GM19455 (cell line): ENCODE results near the gene PRR30.
"Not testable (repeated sequence)": the region's sequence is repeated elsewhere in the genome, so short reads cannot be mapped to it uniquely, and the experiment has no call there.

ENCODE experiments used
- ATAC-seq: cut with Tn5 transposase; IDR thresholded peaks from one replicate; pipeline ENCODE4 v1.9.1; 2021; ENCODE audit not compliant: unreplicated experiment

PRR30 gene

DNA sequence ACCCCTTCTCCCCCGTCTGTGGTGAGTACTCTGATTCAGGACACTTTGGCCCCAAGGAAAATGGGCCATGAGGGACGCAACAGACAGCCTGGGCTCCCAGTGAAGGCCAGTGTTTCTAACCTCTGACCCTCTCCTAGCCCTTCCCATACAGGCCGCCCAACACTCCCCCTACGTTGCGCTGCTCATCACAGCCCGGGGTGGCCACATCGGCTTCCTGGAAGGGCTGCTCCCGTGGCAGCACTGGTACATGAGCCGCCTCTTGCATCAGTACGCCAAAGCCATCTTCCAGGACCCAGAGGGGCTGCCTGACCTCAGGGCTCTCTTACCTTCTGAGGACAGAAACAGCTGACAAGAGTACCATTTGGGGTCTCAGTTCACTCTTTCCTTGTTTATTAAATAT, 8.8 kb downstream of the PRR30 start:
- ATAC-seq, result no peak

GRCh38 chr2:27128668-27129571, 10.3 kb downstream of the PRR30 start:
- no peak for ATAC-seq

- no peak for ATAC-seq
Observed at GRCh38 chr2:27127883-27128667, 11.1 kb downstream of the PRR30 start.

DNA sequence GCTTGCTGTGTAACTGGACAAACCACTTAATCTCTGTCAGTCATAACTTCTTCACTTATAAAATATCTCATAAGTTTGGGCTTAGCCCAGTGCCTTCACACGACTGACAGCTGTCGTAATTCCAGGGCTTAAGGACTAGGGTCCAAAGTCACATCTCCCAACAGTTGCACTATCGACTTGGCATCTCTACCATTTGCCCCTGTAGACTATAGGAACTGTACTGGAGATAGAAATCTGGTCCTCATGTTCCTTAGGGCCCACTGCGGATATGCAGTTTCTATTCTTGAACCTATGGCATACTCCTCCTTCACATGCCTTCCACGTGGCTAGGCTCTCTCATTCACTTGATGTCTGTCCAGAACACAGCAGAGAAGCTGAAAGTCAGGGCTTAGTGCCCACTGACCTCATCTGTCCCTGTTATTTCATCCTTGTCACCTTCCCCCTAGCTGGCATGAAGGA, 12.9 kb downstream of the PRR30 start:
- no peak for ATAC-seq

DNA sequence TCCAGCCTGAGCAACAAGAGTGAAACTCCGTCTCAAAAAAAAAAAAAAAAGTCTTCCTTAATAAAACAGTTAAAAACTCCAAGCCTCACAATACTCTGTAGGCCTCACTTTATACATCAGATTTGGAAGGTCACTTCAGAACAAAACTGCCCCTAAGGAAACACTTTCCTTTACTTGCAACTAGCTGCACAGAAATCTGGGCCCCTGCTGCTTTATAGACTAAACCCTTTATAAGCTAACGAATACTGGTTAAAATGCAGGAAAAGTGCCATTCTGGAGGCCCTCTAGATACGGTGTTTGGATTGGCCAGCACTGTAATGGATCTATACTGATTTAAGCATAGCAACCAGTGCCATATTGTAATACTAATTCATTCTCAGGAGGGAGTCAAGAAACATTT, 14.1 kb downstream of the PRR30 start:
- no peak for ATAC-seq

- no peak for ATAC-seq
Observed at GRCh38 chr2:27123302-27124150, 15.7 kb downstream of the PRR30 start, which contains the start of gene ABHD1. Gene ABHD1 (plus strand): TSS chr2:27123815. CDS start chr2:27123949, 134 bp downstream.

DNA sequence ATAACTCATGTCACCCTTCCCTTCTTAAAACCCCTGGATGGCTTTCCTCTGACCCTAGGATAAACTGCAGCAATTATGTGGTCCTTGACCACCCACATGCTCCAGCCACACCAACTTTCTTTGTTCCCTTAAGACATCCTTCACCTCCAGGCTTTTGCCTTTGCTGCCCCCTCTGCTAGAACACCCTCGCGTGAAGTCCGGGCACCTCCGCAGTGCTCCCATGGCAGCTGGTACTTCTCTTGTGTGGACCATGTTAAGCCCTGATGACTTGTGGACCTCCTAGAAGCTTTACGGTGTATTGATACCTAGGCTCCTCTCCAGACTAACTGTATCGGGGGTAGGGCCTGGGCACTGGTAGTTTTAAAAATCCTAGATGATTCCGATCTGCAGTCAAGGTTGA, 16.4 kb downstream of the PRR30 start:
- no peak for ATAC-seq

- ATAC-seq, result no peak
Observed at GRCh38 chr2:27121906-27122305, 17.3 kb downstream of the PRR30 start.

- ATAC-seq, result not testable (repeated sequence)
Observed at GRCh38 chr2:27119330-27119670, 19.9 kb downstream of the PRR30 start.

GRCh38 chr2:27118525-27119329, 20.5 kb downstream of the PRR30 start, which contains the start of gene CGREF1:
Gene CGREF1 (minus strand): TSS chr2:27119128. CDS start chr2:27104366, 14,762 bp downstream.
- no peak for ATAC-seq

GRCh38 chr2:27117995-27118524, 21.1 kb downstream of the PRR30 start:
- no peak for ATAC-seq

- no peak for ATAC-seq
Observed at GRCh38 chr2:27115519-27115918, 23.7 kb downstream of the PRR30 start.

GRCh38 chr2:27111392-27112078, 27.7 kb downstream of the PRR30 start:
- ATAC-seq, result not testable (repeated sequence)

DNA sequence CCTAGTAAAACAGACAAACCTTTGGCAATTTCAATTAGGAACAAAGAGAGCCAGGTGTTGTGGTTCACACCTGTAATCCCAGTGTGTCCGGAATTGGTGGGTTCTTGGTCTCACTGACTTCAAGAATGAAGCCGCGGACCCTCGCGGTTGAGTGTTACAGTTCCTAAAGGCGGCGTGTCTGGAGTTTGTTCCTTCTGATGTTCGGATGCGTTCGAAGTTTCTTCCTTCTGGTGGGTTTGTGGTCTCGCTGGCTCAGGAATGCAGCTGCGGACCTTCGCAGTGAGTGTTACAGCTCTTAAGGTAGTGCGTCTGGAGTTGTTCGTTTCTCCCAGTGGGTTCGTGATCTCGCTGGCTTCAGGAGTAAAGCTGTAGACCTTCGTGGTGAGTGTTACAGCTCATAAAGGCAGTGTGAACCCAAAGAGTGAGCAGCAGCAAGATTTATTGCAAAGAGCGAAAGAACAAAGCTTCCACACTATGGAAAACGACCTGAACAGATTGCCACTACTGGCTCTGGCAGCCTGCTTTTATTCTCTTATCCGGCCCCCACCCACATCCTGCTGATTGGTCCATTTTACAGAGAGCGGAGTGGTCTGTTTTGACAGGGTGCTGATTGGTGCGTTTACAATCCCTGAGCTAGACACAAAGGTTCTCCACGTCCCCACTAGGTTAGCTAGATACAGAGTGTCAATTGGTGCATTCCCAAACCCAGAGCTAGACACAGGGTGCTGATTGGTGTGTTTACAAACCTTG, 28.4 kb downstream of the PRR30 start:
- ATAC-seq, result not testable (repeated sequence)

- ATAC-seq, result no peak
Observed at GRCh38 chr2:27109083-27109482, 30.1 kb downstream of the PRR30 start.

GRCh38 chr2:27108221-27108620, 31.0 kb downstream of the PRR30 start:
- no peak for ATAC-seq

GRCh38 chr2:27105981-27106380, 33.2 kb downstream of the PRR30 start:
- no peak for ATAC-seq

DNA sequence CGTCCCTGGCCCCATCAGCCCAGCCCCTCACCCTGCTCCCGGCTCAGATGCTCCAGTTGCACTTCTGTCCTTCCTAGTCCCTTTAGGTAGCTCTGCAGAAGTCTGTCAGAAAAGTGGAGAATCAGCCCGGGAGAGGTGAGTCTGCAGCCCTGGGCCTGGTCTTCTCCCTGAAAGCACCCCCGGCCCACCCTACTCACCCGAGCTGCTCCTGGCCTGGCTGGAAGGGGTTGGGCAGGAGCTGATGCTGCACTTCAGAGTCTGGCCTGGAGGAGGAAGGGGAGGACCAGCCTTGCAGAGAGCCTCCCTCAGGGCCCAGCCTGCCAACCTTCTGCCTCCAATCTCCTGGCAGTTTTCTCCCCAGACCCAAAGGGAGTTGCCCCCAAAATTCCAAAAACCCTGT, 36.9 kb downstream of the PRR30 start:
- no peak for ATAC-seq

DNA sequence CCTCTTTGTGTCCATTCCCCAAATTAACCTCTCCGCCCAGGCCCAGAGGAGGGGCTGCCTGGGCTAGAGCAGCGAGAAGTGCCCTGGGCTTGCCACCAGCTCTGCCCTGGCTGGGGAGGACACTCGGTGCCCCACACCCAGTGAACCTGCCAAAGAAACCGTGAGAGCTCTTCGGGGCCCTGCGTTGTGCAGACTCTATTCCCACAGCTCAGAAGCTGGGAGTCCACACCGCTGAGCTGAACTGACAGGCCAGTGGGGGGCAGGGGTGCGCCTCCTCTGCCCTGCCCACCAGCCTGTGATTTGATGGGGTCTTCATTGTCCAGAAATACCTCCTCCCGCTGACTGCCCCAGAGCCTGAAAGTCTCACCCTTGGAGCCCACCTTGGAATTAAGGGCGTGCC, 39.2 kb downstream of the PRR30 start:
- ATAC-seq, result no peak
